ENCODE results near the gene GNA14. TPM values are rescaled to one million over a fixed set of nuclear protein-coding genes. Genes with fewer than 3 reads are reported as not detected.

GNA14 gene
- total RNA-seq, 1 experiment from 2014 or later, result 0.15 TPM

DNA sequence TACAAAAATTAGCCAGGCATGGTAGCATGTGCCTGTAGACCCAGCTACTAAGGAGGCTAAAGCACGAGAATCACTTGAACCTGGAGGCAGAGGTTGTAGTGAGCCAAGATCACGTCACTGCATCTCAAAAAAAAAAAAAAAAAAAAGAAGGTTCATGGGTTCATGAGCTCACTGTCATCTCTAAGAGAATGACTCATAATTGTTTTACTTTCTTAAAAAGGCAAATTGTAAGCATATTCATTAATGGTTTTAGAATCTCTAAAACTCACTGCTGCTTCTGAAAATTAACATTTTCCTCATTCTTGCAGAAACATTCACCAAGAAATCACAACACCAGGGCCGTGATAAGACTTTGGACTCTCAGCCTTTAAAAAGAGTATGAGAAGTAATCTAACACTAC lies 103.6 kb downstream of the GNA14 start:
- Histone ChIP-seq H3K27ac (ENCODE audit: low read length) (no peak overlapping the region), H3K4me3 (ENCODE audit: low read depth in 2 of 2, low read length in 2 of 2) (no peak overlapping the region), H3K9me3 (ENCODE audit: control insufficient read depth, insufficient read depth, low read depth, low read length) (0 out of 2 replicates have a peak, but pooled peaks cover 5% of the 10 kb centered on the region), H3K27me3 (ENCODE audit: control insufficient read depth, insufficient read depth, low read length) (no peaks in the 10 kb centered on the region), H3K4me1 (ENCODE audit: control insufficient read depth, insufficient read depth, low read length) (no peaks in the 10 kb centered on the region), H3K36me3 (ENCODE audit: control insufficient read depth, insufficient read depth, low read length) (no peaks in the 10 kb centered on the region)
- POLR2A ChIA-PET, result no interaction called here
- TF ChIP-seq TCF7L2 (IDR thresholded peaks at IDR 0.05; ENCODE audit: low read depth, low read length), result no peak
- ATAC-seq, result no peak
- CTCF ChIA-PET, result interaction anchor here (0.6 kb wide), 1 partner anchor 502 kb away, joined by 4 read pairs; no protein-coding TSS in a partner anchor
- intact Hi-C loops (cut with micrococcal nuclease; ENCODE audit: unreplicated experiment) (no loop called here), in situ Hi-C loops (cut with HindIII; ENCODE audit: low pct_unique_long_range_greater_than_20kb, low sequenced_read_pairs) (no loop called here)
- DNase-seq (ENCODE audit: low read depth, low spot score), result no peak
- BruUV-seq (replicated peaks), result no TSS peak

DNA sequence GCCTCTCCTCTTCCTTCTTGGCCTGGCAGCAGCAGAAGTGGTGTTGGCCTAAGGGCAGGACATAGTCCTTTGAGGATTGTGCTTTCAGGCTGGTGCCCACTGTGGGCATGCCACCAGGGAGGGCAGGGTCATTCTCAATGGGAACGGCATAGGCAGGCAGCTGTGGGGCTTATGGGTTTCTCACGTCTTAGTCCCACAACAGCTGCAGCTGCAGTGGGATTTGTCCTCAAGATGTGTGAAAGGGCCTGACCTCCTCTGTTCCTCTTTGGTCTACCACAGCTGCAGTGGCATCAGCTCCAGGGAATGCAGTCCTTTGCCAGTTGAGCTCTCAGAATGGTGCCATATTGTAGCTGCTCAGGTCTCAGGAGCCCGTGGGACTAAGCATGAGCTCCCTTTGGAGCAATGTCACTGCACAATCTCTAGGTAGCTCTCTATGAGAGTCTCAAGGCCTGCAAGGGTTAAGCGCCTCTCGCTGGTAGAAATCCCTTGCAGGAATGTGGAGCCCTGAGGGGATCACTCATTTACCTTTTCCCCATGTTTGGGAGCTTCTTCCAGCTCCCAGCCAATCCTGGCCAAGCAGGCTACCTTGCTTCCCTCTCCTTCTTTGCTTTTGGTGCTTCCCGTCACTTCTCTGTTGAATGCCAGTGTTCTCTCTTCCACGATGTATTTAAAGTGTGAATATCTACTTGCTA lies 104.8 kb downstream of the GNA14 start:
- DNase-seq (ENCODE audit: low read depth, low spot score), result no peak
- no peak for TF ChIP-seq POLR2AphosphoS5 (IDR thresholded peaks at IDR 0.05; ENCODE audit: low read depth, low read length)
- no peak for TF ChIP-seq SIN3A (IDR thresholded peaks at IDR 0.05; ENCODE audit: borderline replicate concordance, insufficient read depth, low read depth, low read length)
- TF ChIP-seq, protein P1, sequence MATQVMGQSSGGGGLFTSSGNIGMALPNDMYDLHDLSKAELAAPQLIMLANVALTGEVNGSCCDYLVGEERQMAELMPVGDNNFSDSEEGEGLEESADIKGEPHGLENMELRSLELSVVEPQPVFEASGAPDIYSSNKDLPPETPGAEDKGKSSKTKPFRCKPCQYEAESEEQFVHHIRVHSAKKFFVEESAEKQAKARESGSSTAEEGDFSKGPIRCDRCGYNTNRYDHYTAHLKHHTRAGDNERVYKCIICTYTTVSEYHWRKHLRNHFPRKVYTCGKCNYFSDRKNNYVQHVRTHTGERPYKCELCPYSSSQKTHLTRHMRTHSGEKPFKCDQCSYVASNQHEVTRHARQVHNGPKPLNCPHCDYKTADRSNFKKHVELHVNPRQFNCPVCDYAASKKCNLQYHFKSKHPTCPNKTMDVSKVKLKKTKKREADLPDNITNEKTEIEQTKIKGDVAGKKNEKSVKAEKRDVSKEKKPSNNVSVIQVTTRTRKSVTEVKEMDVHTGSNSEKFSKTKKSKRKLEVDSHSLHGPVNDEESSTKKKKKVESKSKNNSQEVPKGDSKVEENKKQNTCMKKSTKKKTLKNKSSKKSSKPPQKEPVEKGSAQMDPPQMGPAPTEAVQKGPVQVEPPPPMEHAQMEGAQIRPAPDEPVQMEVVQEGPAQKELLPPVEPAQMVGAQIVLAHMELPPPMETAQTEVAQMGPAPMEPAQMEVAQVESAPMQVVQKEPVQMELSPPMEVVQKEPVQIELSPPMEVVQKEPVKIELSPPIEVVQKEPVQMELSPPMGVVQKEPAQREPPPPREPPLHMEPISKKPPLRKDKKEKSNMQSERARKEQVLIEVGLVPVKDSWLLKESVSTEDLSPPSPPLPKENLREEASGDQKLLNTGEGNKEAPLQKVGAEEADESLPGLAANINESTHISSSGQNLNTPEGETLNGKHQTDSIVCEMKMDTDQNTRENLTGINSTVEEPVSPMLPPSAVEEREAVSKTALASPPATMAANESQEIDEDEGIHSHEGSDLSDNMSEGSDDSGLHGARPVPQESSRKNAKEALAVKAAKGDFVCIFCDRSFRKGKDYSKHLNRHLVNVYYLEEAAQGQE (IDR thresholded peaks at IDR 0.05; ENCODE audit: insufficient read depth in 1 of 2, low read depth in 2 of 2, low read length in 1 of 2), result no peak
- no TSS peak for BruUV-seq (replicated peaks)
- H3K36me3 ChIP-seq (ENCODE audit: control insufficient read depth, insufficient read depth, low read length), result no peaks in the 10 kb centered on the region
- POLR2A ChIA-PET, result no interaction called here
- no peak for ATAC-seq
- H3K9me3 ChIP-seq (ENCODE audit: control insufficient read depth, insufficient read depth, low read depth, low read length), result 0 out of 2 replicates have a peak, but pooled peaks cover 5% of the 10 kb centered on the region
- no peak overlapping the region for H3K4me3 ChIP-seq (ENCODE audit: low read depth in 2 of 2, low read length in 2 of 2)
- H3K27me3 ChIP-seq (ENCODE audit: control insufficient read depth, insufficient read depth, low read length), result no peaks in the 10 kb centered on the region
- CTCF ChIA-PET, result interaction anchor here (0.6 kb wide), 1 partner anchor 112 kb away, joined by 4 read pairs; no protein-coding TSS in a partner anchor
- no peaks in the 10 kb centered on the region for H3K4me1 ChIP-seq (ENCODE audit: control insufficient read depth, insufficient read depth, low read length)
- intact Hi-C loops (cut with micrococcal nuclease; ENCODE audit: unreplicated experiment) (no loop called here), in situ Hi-C loops (cut with HindIII; ENCODE audit: low pct_unique_long_range_greater_than_20kb, low sequenced_read_pairs) (no loop called here)
- no peak overlapping the region for H3K27ac ChIP-seq (ENCODE audit: low read length)

DNA sequence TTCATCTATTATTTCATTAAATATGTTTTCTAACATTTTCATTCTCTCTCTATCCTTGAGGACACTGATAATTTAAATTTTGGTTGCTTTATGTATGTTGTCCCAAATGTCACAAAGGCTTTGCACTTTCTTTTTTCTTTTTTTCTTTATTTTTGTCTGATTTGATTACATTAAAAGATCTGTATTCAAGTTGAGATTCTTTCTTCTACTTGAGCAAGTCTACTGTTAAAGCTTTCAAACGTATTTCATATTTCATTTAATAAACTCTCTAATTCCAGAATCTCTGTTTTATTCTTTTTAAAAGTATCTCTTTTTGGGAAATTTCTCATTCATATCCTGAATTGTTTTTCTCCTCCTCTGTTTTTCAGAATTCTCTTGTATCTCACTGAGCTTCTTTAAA lies 106.5 kb downstream of the GNA14 start:
- in situ Hi-C loops (cut with HindIII; ENCODE audit: low pct_unique_long_range_greater_than_20kb, low sequenced_read_pairs), result no loop called here
- no TSS peak for BruUV-seq (replicated peaks)
- no peaks in the 10 kb centered on the region for H3K36me3 ChIP-seq (ENCODE audit: control insufficient read depth, insufficient read depth, low read length)
- intact Hi-C loops (cut with micrococcal nuclease; ENCODE audit: unreplicated experiment), result no loop called here
- H3K4me1 ChIP-seq (ENCODE audit: control insufficient read depth, insufficient read depth, low read length), result no peaks in the 10 kb centered on the region
- H3K9me3 ChIP-seq (ENCODE audit: control insufficient read depth, insufficient read depth, low read depth, low read length), result 0 out of 2 replicates have a peak, but pooled peaks cover 5% of the 10 kb centered on the region
- TF ChIP-seq, protein P1 (IDR thresholded peaks at IDR 0.05; ENCODE audit: insufficient read depth in 1 of 2, low read depth in 2 of 2, low read length in 1 of 2), result no peak
- TF ChIP-seq, protein P2, sequence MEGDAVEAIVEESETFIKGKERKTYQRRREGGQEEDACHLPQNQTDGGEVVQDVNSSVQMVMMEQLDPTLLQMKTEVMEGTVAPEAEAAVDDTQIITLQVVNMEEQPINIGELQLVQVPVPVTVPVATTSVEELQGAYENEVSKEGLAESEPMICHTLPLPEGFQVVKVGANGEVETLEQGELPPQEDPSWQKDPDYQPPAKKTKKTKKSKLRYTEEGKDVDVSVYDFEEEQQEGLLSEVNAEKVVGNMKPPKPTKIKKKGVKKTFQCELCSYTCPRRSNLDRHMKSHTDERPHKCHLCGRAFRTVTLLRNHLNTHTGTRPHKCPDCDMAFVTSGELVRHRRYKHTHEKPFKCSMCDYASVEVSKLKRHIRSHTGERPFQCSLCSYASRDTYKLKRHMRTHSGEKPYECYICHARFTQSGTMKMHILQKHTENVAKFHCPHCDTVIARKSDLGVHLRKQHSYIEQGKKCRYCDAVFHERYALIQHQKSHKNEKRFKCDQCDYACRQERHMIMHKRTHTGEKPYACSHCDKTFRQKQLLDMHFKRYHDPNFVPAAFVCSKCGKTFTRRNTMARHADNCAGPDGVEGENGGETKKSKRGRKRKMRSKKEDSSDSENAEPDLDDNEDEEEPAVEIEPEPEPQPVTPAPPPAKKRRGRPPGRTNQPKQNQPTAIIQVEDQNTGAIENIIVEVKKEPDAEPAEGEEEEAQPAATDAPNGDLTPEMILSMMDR (IDR thresholded peaks at IDR 0.05), result no peak
- TF ChIP-seq POLR2AphosphoS5 (IDR thresholded peaks at IDR 0.05; ENCODE audit: low read depth, low read length), result no peak
- no peak for TF ChIP-seq SIN3A (IDR thresholded peaks at IDR 0.05; ENCODE audit: borderline replicate concordance, insufficient read depth, low read depth, low read length)
- no peak for TF ChIP-seq TCF7L2 (IDR thresholded peaks at IDR 0.05; ENCODE audit: low read depth, low read length)
- ChIA-PET CTCF (no interaction called here), POLR2A (no interaction called here)
- H3K4me3 ChIP-seq (ENCODE audit: low read depth in 2 of 2, low read length in 2 of 2), result no peak overlapping the region
- H3K27me3 ChIP-seq (ENCODE audit: control insufficient read depth, insufficient read depth, low read length), result no peaks in the 10 kb centered on the region
- no peak overlapping the region for H3K27ac ChIP-seq (ENCODE audit: low read length)
- ATAC-seq (no peak), DNase-seq (ENCODE audit: low read depth, low spot score) (no peak)

Measured in Panc1 (cell line).